Neural cell (in vitro differentiated cells): ENCODE results near the gene C2orf42.

Source experiments
- EP300 ChIP-seq: fragments of 450-650 bp; conservative IDR thresholded peaks from 2 replicates; pipeline ENCODE4 v1.6.1; 2014; ENCODE audit warnings: antibody characterized with exemption, mild to moderate bottlenecking, moderate library complexity; ENCODE audit not compliant: poor library complexity, severe bottlenecking
- EZH2 ChIP-seq: fragments of 200-600, 300-800 bp; shearing (Covaris generic), sonication (generic); IDR thresholded peaks from 2 replicates; pipeline ENCODE4 v1.6.1; 2014; ENCODE audit warnings: antibody characterized with exemption, low read length, borderline replicate concordance, mild to moderate bottlenecking; ENCODE audit not compliant: insufficient read depth, poor library complexity, severe bottlenecking
- POLR2AphosphoS5 ChIP-seq: IDR thresholded peaks from 2 replicates; pipeline ENCODE4 v1.6.1; 2012
- SMC3 ChIP-seq: fragments of 450-650 bp; conservative IDR thresholded peaks from 2 replicates; pipeline ENCODE4 v1.6.1; 2014; ENCODE audit warnings: antibody characterized with exemption, mild to moderate bottlenecking, moderate library complexity; ENCODE audit not compliant: poor library complexity
- TF ChIP-seq, protein P1 (sequence below): fragments of 450-650 bp; IDR thresholded peaks from 2 replicates; pipeline ENCODE4 v1.5.1; 2014; ENCODE audit warnings: antibody characterized with exemption, mild to moderate bottlenecking, moderate library complexity; ENCODE audit not compliant: poor library complexity, severe bottlenecking

DNA sequence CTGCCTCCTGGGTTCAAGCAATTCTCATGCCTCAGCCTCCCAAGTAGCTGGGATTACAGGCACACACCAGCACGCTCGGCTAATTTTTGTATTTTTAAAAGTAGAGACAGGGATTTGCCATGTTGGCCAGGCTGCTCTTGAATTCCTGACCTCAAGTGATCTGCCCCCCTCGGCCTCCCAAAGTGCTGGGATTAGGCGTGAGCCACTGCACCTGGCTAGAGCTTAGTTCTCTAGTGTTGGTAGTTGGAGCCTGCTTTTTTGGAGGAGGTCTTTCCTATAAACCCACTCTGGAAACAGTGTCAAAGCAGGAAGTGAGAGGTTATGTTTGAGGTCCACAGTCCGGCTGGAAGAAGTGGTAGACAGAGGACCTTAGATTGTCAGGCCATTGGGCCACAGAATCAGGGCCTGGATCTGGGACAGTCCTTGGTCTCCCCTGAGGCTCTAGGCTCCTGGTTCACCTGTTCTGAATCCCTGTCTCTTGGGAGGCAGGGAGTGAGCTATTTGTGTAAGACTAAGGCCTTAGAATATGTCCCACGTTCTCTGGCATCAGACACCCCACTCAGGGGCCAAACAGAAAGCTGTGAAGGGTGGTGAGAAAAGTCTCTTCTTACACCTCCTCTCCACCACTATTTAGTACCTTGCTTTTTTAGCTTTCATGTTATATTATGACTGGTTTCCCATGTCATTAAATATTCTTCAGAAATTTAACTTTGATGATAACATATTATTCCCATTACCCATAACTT is 69.0 kb downstream of the C2orf42 start:
- TF ChIP-seq EP300 (no peak), EZH2 (no peak), SMC3 (no peak), POLR2AphosphoS5 (no peak)
- TF ChIP-seq, protein P1, sequence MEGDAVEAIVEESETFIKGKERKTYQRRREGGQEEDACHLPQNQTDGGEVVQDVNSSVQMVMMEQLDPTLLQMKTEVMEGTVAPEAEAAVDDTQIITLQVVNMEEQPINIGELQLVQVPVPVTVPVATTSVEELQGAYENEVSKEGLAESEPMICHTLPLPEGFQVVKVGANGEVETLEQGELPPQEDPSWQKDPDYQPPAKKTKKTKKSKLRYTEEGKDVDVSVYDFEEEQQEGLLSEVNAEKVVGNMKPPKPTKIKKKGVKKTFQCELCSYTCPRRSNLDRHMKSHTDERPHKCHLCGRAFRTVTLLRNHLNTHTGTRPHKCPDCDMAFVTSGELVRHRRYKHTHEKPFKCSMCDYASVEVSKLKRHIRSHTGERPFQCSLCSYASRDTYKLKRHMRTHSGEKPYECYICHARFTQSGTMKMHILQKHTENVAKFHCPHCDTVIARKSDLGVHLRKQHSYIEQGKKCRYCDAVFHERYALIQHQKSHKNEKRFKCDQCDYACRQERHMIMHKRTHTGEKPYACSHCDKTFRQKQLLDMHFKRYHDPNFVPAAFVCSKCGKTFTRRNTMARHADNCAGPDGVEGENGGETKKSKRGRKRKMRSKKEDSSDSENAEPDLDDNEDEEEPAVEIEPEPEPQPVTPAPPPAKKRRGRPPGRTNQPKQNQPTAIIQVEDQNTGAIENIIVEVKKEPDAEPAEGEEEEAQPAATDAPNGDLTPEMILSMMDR, result no peak
